Measurements from ENCODE around the gene DOP1A.

Gene DOP1A

GRCh38 chr6:83071707-83072106 is 4.2 kb downstream of the DOP1A start:
- DNase-seq (ENCODE audit: low read depth): no peak

- no peak for DNase-seq (ENCODE audit: low read depth)
Measured at GRCh38 chr6:83072726-83073125, 5.3 kb downstream of the DOP1A start.

- no peak for DNase-seq (ENCODE audit: low read depth)
Measured at GRCh38 chr6:83073615-83074014, 6.1 kb downstream of the DOP1A start.

- DNase-seq (ENCODE audit: low read depth): no peak
Measured at GRCh38 chr6:83083476-83083875, 16.0 kb downstream of the DOP1A start.

- no peak for DNase-seq (ENCODE audit: low read depth)
Measured at GRCh38 chr6:83086751-83087150, 19.3 kb downstream of the DOP1A start.

GRCh38 chr6:83092756-83093399 is 25.4 kb downstream of the DOP1A start:
- DNase-seq (ENCODE audit: low read depth): no peak

- DNase-seq (ENCODE audit: low read depth): no peak
Measured at GRCh38 chr6:83096791-83097190, 29.3 kb downstream of the DOP1A start.

GRCh38 chr6:83097204-83097603 is 29.7 kb downstream of the DOP1A start:
- no peak for DNase-seq (ENCODE audit: low read depth)

- DNase-seq (ENCODE audit: low read depth): no peak
Measured at GRCh38 chr6:83097675-83098074, 30.2 kb downstream of the DOP1A start.

GRCh38 chr6:83098589-83098988 is 31.1 kb downstream of the DOP1A start:
- no peak for DNase-seq (ENCODE audit: low read depth)

GRCh38 chr6:83108378-83108777 is 40.9 kb downstream of the DOP1A start:
- DNase-seq (ENCODE audit: low read depth): no peak

GRCh38 chr6:83113258-83113657 is 45.8 kb downstream of the DOP1A start:
- no peak for DNase-seq (ENCODE audit: low read depth)

GRCh38 chr6:83114164-83114563 is 46.7 kb downstream of the DOP1A start:
- DNase-seq (ENCODE audit: low read depth): no peak

- DNase-seq (ENCODE audit: low read depth): no peak
Measured at GRCh38 chr6:83117802-83118201, 50.3 kb downstream of the DOP1A start.

GRCh38 chr6:83119742-83120300 is 52.4 kb downstream of the DOP1A start:
- no peak for DNase-seq (ENCODE audit: low read depth)

GRCh38 chr6:83124553-83124952 is 57.1 kb downstream of the DOP1A start:
- no peak for DNase-seq (ENCODE audit: low read depth)

- DNase-seq (ENCODE audit: low read depth): no peak
Measured at GRCh38 chr6:83125425-83125824, 58.0 kb downstream of the DOP1A start.

- no peak for DNase-seq (ENCODE audit: low read depth)
Measured at GRCh38 chr6:83126223-83126622, 58.8 kb downstream of the DOP1A start.

- DNase-seq (ENCODE audit: low read depth): no peak
Measured at GRCh38 chr6:83126807-83127206, 59.3 kb downstream of the DOP1A start.

- DNase-seq (ENCODE audit: low read depth): no peak
Measured at GRCh38 chr6:83127258-83127657, 59.8 kb downstream of the DOP1A start.

- no peak for DNase-seq (ENCODE audit: low read depth)
Measured at GRCh38 chr6:83127976-83128375, 60.5 kb downstream of the DOP1A start.

- DNase-seq (ENCODE audit: low read depth): no peak
Measured at GRCh38 chr6:83132121-83132520, 64.7 kb downstream of the DOP1A start.

- DNase-seq (ENCODE audit: low read depth): no peak
Measured at GRCh38 chr6:83138118-83138722, 70.7 kb downstream of the DOP1A start.

GRCh38 chr6:83138758-83139157 is 71.3 kb downstream of the DOP1A start:
- DNase-seq (ENCODE audit: low read depth): no peak

Data from stimulated activated CD8-positive, alpha-beta memory T cell treated with anti-CD3 and anti-CD28 coated beads, Interleukin-15, amount 100 ng/mL, for 24 hours (primary cell).